Measurements from ENCODE around the gene FBXO22. TPM values are rescaled to one million over a fixed set of nuclear protein-coding genes. Genes with fewer than 3 reads are reported as not detected.
"Not testable (repeated sequence)": the region's sequence is repeated elsewhere in the genome, so short reads cannot be mapped to it uniquely, and the experiment has no call there.

Gene FBXO22
- polyA plus RNA-seq, 1 of the 3 experiments (the other 2 are of a cell fraction) = 34.8 TPM

DNA sequence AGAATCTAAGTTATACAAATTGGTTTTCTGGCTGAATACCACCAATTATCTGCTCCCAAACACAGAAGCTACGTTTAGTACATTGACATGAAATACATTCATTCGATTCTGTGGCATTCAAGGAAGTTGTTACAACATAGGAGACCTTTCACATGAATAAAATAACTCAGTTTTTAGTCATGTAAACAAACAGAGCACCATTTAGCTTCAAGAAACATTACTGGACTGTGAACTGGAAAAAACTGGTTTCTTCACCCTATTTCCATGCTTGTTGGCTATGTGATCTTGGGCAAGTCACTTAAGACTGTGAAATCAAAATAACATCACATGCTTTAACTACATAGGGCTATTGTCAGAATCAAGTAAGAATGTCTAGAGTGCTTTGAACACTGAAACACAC, 62.4 kb downstream of the FBXO22 start:
- H3K9me3 ChIP-seq = no peaks in the 10 kb centered on the region
- CTCF ChIA-PET = interaction anchor here (1.3 kb wide), 1 partner anchor 92 kb away, joined by 3 read pairs; no protein-coding TSS in a partner anchor
- H3K4me2 ChIP-seq = no peak overlapping the region
- 13% methylated on average over 2 of the region's 2 CpGs for WGBS (ENCODE audit: low lambda C conversion rate)
- POLR2A ChIA-PET = no interaction called here
- H3F3A ChIP-seq (replicated peaks; ENCODE audit: insufficient read depth) = no peaks in the 10 kb centered on the region
- no peaks in the 10 kb centered on the region for H3K4me1 ChIP-seq (ENCODE audit: control insufficient read depth in 1 of 2, insufficient read depth in 2 of 2, low read depth in 1 of 2, low read length in 1 of 2)
- no peaks in the 10 kb centered on the region for H4K20me1 ChIP-seq (ENCODE audit: insufficient read depth)
- no peak overlapping the region for H3K4me3 ChIP-seq (ENCODE audit: low read depth in 2 of 2, low read length in 1 of 2)
- H3K27me3 ChIP-seq (ENCODE audit: insufficient read depth) = no peaks in the 10 kb centered on the region
- DNase-seq = no peak
- H2AFZ ChIP-seq (ENCODE audit: low read depth) = no peak overlapping the region
- no peak overlapping the region for H3K27ac ChIP-seq (ENCODE audit: low read depth in 2 of 2, low read length in 1 of 2)
- no peak overlapping the region for H3K9ac ChIP-seq
- TF ChIP-seq RCOR1 (IDR thresholded peaks at IDR 0.05; ENCODE audit: low read length) = no peak
- no peak for TF ChIP-seq GABPA (IDR thresholded peaks at IDR 0.05; ENCODE audit: low read depth)
- TF ChIP-seq, protein P1, sequence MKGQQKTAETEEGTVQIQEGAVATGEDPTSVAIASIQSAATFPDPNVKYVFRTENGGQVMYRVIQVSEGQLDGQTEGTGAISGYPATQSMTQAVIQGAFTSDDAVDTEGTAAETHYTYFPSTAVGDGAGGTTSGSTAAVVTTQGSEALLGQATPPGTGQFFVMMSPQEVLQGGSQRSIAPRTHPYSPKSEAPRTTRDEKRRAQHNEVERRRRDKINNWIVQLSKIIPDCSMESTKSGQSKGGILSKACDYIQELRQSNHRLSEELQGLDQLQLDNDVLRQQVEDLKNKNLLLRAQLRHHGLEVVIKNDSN (IDR thresholded peaks at IDR 0.05; ENCODE audit: borderline replicate concordance, low read depth) = no peak
- TF ChIP-seq, protein P2, sequence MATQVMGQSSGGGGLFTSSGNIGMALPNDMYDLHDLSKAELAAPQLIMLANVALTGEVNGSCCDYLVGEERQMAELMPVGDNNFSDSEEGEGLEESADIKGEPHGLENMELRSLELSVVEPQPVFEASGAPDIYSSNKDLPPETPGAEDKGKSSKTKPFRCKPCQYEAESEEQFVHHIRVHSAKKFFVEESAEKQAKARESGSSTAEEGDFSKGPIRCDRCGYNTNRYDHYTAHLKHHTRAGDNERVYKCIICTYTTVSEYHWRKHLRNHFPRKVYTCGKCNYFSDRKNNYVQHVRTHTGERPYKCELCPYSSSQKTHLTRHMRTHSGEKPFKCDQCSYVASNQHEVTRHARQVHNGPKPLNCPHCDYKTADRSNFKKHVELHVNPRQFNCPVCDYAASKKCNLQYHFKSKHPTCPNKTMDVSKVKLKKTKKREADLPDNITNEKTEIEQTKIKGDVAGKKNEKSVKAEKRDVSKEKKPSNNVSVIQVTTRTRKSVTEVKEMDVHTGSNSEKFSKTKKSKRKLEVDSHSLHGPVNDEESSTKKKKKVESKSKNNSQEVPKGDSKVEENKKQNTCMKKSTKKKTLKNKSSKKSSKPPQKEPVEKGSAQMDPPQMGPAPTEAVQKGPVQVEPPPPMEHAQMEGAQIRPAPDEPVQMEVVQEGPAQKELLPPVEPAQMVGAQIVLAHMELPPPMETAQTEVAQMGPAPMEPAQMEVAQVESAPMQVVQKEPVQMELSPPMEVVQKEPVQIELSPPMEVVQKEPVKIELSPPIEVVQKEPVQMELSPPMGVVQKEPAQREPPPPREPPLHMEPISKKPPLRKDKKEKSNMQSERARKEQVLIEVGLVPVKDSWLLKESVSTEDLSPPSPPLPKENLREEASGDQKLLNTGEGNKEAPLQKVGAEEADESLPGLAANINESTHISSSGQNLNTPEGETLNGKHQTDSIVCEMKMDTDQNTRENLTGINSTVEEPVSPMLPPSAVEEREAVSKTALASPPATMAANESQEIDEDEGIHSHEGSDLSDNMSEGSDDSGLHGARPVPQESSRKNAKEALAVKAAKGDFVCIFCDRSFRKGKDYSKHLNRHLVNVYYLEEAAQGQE (IDR thresholded peaks at IDR 0.05; ENCODE audit: low read depth, low read length) = no peak
- no peak for TF ChIP-seq EP300 (IDR thresholded peaks at IDR 0.05; ENCODE audit: borderline replicate concordance in 1 of 2, low read depth in 1 of 2, low read length in 1 of 2)
- TF ChIP-seq, protein P3, sequence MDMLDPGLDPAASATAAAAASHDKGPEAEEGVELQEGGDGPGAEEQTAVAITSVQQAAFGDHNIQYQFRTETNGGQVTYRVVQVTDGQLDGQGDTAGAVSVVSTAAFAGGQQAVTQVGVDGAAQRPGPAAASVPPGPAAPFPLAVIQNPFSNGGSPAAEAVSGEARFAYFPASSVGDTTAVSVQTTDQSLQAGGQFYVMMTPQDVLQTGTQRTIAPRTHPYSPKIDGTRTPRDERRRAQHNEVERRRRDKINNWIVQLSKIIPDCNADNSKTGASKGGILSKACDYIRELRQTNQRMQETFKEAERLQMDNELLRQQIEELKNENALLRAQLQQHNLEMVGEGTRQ (IDR thresholded peaks at IDR 0.05; ENCODE audit: borderline replicate concordance, low read depth, low read length) = no peak
- no peak for TF ChIP-seq RAD21 (IDR thresholded peaks at IDR 0.05; ENCODE audit: low read length)
- TF ChIP-seq SMC3 (IDR thresholded peaks at IDR 0.05; ENCODE audit: low read depth, low read length) = no peak
- TF ChIP-seq, protein P4, sequence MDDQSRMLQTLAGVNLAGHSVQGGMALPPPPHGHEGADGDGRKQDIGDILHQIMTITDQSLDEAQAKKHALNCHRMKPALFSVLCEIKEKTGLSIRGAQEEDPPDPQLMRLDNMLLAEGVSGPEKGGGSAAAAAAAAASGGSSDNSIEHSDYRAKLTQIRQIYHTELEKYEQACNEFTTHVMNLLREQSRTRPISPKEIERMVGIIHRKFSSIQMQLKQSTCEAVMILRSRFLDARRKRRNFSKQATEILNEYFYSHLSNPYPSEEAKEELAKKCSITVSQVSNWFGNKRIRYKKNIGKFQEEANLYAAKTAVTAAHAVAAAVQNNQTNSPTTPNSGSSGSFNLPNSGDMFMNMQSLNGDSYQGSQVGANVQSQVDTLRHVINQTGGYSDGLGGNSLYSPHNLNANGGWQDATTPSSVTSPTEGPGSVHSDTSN (IDR thresholded peaks at IDR 0.05) = no peak
- TF ChIP-seq, protein P5, sequence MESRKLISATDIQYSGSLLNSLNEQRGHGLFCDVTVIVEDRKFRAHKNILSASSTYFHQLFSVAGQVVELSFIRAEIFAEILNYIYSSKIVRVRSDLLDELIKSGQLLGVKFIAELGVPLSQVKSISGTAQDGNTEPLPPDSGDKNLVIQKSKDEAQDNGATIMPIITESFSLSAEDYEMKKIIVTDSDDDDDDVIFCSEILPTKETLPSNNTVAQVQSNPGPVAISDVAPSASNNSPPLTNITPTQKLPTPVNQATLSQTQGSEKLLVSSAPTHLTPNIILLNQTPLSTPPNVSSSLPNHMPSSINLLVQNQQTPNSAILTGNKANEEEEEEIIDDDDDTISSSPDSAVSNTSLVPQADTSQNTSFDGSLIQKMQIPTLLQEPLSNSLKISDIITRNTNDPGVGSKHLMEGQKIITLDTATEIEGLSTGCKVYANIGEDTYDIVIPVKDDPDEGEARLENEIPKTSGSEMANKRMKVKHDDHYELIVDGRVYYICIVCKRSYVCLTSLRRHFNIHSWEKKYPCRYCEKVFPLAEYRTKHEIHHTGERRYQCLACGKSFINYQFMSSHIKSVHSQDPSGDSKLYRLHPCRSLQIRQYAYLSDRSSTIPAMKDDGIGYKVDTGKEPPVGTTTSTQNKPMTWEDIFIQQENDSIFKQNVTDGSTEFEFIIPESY (IDR thresholded peaks at IDR 0.05; ENCODE audit: borderline replicate concordance, low read depth) = no peak
- TF ChIP-seq GATA2 (CRISPR knock-in tag; IDR thresholded peaks at IDR 0.05) = no peak
- no peak for TF ChIP-seq POLR2AphosphoS5 (IDR thresholded peaks at IDR 0.05; ENCODE audit: low read depth, low read length)
- TF ChIP-seq TAF1 (IDR thresholded peaks at IDR 0.05; ENCODE audit: borderline replicate concordance, low read depth, low read length) = no peak
- no peaks in the 10 kb centered on the region for H3K9me2 ChIP-seq
- no peaks in the 10 kb centered on the region for H3K79me2 ChIP-seq (ENCODE audit: insufficient read depth)
- H3K36me3 ChIP-seq (replicated peaks in 1 of 2; ENCODE audit: control insufficient read depth in 1 of 2, insufficient read depth in 2 of 2, low read length in 1 of 2) = no peaks in the 10 kb centered on the region

DNA sequence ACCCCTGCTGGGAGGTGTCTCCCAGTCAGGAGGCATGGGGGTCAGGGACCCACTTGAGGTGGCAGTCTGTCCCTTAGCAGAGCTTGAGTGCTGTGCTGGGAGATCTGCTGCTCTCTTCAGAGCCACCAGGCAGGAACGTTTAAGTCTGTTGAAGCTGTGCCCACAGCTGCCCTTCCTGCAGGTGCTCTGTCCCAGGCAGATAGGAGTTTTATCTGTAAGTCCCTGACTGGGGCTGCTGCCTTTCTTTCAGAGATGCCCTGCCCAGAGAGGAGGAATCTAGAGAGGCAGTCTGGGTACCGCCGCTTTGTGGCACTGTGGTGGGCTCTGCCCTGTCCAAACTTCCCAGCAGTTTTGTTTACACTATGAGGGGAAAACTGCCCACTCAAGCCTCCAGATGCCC, 73.1 kb downstream of the FBXO22 start:
- POLR2A ChIA-PET; H2AFZ ChIP-seq (ENCODE audit: low read depth); H3K4me3 ChIP-seq (ENCODE audit: low read depth in 2 of 2, low read length in 1 of 2); H3F3A ChIP-seq (replicated peaks; ENCODE audit: insufficient read depth); CTCF ChIA-PET; DNase-seq; H3K9me2 ChIP-seq; H3K27ac ChIP-seq (ENCODE audit: low read depth in 2 of 2, low read length in 1 of 2); H3K9me3 ChIP-seq; H3K9ac ChIP-seq; H3K4me2 ChIP-seq; H3K36me3 ChIP-seq (replicated peaks in 1 of 2; ENCODE audit: control insufficient read depth in 1 of 2, insufficient read depth in 2 of 2, low read length in 1 of 2); H3K27me3 ChIP-seq (ENCODE audit: insufficient read depth); H3K4me1 ChIP-seq (ENCODE audit: control insufficient read depth in 1 of 2, insufficient read depth in 2 of 2, low read depth in 1 of 2, low read length in 1 of 2); H4K20me1 ChIP-seq (ENCODE audit: insufficient read depth); H3K79me2 ChIP-seq (ENCODE audit: insufficient read depth): not testable (repeated sequence)
- WGBS (ENCODE audit: low lambda C conversion rate) = 0% methylated on average over 1 of the region's 3 CpGs

All from SK-N-SH (cell line).